ENCODE measurements around the gene GALK2.
"Not testable (repeated sequence)": the region's sequence is repeated elsewhere in the genome, so short reads cannot be mapped to it uniquely, and the experiment has no call there.

Gene GALK2

DNA sequence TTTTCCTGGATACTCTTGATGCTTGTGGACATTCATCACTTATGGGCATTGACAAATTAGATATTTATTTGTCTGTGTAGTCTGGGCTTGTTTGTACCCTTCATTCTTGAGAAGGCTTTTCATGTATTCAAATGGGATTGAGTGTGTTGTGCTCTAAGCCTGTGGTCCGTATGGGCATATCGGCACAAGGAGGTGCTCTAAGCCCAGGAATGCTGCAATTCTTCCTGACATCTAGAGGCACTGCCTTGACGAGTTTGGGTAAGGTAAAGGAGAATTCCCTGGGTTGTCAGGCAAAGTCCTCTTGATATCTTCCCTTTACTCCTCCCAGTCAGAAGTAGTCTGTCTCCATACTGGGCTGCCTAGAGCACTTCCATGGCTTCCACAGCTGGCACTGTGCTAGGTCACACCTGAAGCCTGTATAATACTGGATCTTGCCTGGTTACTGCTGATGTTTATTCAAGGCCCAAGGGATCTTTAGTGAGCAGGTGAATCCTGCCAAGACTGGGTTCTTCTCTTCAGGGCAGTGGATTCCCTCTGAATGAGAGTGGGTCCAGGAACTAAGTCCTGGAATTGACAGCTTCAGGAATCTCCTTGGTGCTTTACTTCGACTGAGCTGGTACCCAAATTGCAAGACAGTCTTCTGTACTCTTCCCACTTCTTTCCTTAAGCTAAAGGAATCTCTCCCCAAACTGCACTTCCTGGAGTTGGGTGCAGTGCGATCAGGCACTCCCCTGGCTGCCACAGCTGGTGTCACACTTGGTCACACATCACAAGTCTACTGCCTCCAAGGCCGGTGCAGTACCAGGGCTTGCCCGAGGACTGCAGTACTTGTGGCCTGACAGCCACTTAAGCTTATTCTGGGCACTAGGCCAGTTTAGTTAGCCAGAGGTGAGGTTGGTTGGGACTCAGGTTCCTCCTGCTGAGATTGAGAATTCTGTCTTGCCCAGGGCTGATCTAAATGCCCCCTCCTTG, 46.0 kb downstream of the GALK2 start:
- DNase-seq (ENCODE audit: low read depth in 1 of 2, low spot score in 1 of 2), result no peak

DNA sequence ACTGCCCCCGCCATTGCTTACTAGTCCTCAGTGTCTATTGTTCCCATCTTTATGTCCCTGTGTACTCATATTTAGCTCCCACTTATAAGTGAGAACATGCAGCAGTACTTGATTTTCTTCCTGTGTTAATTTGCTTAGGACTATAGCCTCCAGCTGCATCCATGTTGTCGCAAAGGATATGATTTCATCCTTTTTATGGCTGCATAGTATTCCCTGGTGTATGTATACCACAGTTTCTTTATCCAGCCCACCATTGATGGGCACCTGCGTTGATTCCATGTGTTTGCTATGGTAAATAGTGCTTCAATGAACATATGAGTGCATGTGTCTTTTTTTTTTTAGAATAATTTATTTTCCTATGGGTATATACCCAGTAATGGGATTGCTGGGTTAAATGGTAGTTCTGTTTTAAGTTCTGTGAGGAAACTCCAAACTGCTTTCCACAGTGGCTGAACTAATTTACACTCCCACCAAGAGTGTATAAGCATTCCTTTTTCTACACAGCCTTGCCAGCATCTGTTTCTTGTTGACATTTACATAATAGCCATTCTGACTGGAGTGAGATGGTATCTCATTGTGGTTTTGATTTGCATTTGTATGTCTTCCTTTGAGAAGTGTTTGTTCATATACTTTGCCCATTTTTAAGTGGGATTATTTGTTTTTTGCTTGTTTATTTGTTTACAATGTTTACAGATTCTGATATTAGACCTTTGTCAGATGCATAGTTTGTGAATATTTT, 53.7 kb downstream of the GALK2 start:
- no peak for DNase-seq (ENCODE audit: low read depth in 1 of 2, low spot score in 1 of 2)

- no peak for DNase-seq (ENCODE audit: low read depth in 1 of 2, low spot score in 1 of 2)
Observed at GRCh38 chr15:49225572-49226281, 55.7 kb downstream of the GALK2 start.

DNA sequence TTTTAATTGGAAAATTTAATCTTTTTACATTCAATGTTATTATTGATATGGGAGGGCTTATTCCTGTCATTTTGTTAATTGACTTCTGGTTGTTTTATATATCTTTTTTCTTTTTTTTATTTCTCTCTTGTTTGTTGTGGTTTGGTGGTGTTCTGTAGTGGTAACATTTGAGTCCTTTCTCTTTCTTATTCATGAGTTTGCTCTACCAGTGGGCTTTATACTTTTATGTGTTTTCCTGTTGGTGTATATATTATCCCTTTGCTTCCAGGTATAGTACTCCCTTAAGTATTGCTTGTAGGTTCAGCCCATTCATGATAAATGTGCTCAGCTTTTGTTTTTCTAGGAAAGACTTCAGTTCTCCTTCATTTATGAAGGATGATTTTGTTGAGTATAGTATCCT, 57.6 kb downstream of the GALK2 start:
- DNase-seq (ENCODE audit: low read depth in 1 of 2, low spot score in 1 of 2), result no peak

- no peak for DNase-seq (ENCODE audit: low read depth in 1 of 2, low spot score in 1 of 2)
Observed at GRCh38 chr15:49229922-49230321, 59.9 kb downstream of the GALK2 start.

- DNase-seq (ENCODE audit: low read depth in 1 of 2, low spot score in 1 of 2), result no peak
Observed at GRCh38 chr15:49232236-49232806, 62.3 kb downstream of the GALK2 start.

GRCh38 chr15:49235446-49236124, 65.5 kb downstream of the GALK2 start:
- DNase-seq (ENCODE audit: low read depth in 1 of 2, low spot score in 1 of 2), result peak in 1 of 2 donors; percentile 25

DNA sequence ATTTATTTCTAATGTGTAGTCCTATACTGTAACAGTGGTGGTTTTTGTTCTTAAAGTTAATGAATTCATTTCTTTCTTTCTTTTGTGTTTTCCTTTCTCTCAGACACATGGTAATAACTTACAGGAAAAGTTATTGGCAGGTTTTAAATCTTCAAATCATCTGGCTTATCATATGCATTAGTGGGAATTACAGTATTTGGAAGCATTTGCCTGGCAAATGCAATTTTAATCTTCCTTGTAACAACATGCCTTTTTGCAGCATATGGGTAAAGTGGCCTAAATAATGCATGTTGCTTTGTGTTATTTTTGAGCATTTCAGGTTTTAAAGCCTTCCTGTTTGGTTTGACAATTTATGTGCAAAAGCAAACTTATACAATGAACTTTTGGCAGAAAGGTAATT, 66.8 kb downstream of the GALK2 start:
- DNase-seq (ENCODE audit: low read depth in 1 of 2, low spot score in 1 of 2), result no peak

GRCh38 chr15:49238342-49238741, 68.3 kb downstream of the GALK2 start:
- no peak for DNase-seq (ENCODE audit: low read depth in 1 of 2, low spot score in 1 of 2)

DNA sequence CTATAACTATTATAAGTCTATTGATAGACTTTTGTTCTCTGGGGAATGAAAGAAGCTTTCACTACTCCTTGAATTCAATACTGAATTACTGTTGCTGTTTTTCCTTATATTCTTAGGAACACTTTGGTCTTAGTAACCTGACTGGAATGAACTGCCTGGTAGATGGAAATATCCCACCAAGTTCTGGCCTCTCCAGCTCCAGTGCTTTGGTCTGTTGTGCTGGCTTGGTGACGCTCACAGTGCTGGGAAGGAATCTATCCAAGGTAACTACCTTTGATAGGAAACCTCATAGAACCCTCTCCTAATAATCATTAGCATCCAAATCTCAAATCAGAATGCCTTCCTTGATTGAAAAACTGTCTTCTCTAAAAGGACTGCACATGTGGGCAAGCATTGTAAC, 69.1 kb downstream of the GALK2 start:
- no peak for DNase-seq (ENCODE audit: low read depth in 1 of 2, low spot score in 1 of 2)

DNA sequence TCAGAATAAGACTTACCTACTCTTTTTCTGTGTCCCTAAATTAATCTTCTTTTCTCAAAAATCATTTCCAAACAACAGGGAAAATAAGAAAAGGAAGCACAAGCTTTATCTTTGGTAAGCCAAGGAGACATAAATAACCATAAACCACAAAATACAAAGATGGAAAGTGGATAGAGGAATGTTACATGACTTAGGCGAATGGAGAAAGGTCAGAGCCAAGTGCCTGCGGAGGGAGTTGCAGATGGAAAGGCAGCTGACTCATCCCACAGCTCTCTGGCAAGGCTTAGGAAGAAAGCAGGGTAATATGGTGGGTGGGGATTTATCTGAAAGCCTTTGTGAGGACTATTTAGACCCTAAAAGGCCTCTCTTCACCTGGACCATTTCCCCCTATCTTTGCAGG, 72.8 kb downstream of the GALK2 start:
- no peak for DNase-seq (ENCODE audit: low read depth in 1 of 2, low spot score in 1 of 2)

GRCh38 chr15:49247556-49248110, 77.6 kb downstream of the GALK2 start:
- no peak for DNase-seq (ENCODE audit: low read depth in 1 of 2, low spot score in 1 of 2)

DNA sequence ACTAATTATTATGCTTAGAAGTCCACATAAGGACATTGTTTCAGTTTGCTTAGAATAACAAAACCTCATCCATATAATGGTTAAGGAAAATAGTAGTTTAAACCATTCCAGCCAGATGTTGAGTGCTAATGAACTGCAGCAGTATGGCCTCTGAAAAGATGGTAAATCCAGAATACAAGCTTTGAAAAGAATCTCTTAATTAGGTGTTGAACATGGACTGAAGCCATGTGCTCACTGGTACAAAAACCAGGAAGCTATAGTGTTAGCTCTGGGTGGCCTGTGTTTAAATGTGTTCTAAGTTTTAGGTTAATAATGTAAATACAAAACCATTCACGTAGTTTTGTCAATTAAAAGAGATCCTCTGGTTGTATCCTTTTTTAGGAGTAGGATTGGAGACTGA, 78.2 kb downstream of the GALK2 start:
- DNase-seq (ENCODE audit: low read depth in 1 of 2, low spot score in 1 of 2), result no peak

GRCh38 chr15:49255966-49256759, 86.1 kb downstream of the GALK2 start:
- no peak for DNase-seq (ENCODE audit: low read depth in 1 of 2, low spot score in 1 of 2)

GRCh38 chr15:49265117-49265516, 95.1 kb downstream of the GALK2 start:
- DNase-seq (ENCODE audit: low read depth in 1 of 2, low spot score in 1 of 2), result not testable (repeated sequence)

- DNase-seq (ENCODE audit: low read depth in 1 of 2, low spot score in 1 of 2), result no peak
Observed at GRCh38 chr15:49265911-49266310, 95.9 kb downstream of the GALK2 start.

- no peak for DNase-seq (ENCODE audit: low read depth in 1 of 2, low spot score in 1 of 2)
Observed at GRCh38 chr15:49270541-49271421, 100.7 kb downstream of the GALK2 start.

GRCh38 chr15:49273734-49274318, 103.8 kb downstream of the GALK2 start:
- no peak for DNase-seq (ENCODE audit: low read depth in 1 of 2, low spot score in 1 of 2)

Measured in activated CD4-positive, alpha-beta T cell treated with anti-CD3 and anti-CD28 coated beads, Interleukin-2, amount 50 U/mL, for 24 hours (primary cell).